GM18499 (cell line): Measurements from ENCODE around the gene MICU1.
"Not testable (repeated sequence)": the region's sequence is repeated elsewhere in the genome, so short reads cannot be mapped to it uniquely, and the experiment has no call there.

Experiments
- ATAC-seq: cut with Tn5 transposase; IDR thresholded peaks from one replicate; pipeline ENCODE4 v1.9.1; 2021; ENCODE audit warnings: moderate number of reproducible peaks; ENCODE audit not compliant: insufficient read depth, unreplicated experiment

MICU1 gene

GRCh38 chr10:72567421-72567820, 58.5 kb downstream of the MICU1 start:
- no peak for ATAC-seq

- ATAC-seq, result no peak
Observed at GRCh38 chr10:72564596-72564995, 61.3 kb downstream of the MICU1 start.

DNA sequence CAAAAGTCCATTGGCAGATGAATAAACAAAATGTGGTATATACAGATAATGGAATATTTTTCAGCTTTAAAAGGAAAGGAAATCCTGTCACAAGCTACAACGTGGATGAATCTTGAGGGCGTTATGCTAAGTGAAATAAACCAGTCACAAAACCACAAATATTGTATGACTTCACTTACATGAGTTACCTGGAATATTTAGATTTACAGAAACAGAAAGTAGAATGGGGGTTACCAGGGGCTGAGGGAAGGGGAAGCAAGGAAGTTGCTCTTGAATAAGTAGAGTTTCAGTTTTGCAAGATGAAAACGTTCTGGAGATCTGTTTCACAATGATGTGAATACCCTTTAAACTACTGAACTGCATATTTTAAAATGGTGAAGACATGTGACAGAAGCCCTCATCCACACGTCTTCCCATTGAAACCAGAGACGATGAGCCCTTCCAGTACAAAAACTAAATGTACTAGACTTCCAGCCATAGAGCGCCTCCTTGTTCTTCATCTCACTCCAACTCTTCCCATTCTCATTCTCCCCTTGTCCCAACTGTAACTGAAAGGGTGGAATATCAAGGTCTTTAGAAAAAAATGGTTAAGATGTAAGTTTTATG, 62.4 kb downstream of the MICU1 start:
- ATAC-seq, result no peak

DNA sequence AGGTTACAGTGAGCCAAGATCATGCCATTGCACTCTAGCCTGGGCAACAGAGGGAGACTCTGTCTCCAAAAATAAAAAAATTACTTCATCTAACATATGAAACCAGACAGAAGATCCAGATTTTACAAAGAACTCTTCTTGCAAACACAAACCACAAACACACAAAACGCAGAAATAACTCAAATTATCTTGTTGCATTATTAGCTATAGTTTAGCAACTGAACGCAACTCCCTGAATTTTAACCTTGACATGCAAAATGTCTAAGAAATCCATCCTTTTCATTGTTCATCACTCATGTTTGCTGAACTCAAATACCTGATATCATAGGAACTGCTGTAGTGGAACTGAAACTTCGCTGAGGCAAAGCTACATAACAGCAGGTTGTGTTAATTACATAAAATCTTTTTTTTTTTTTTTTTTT, 64.1 kb downstream of the MICU1 start:
- ATAC-seq, result no peak

GRCh38 chr10:72557362-72557761, 68.5 kb downstream of the MICU1 start:
- ATAC-seq, result no peak

GRCh38 chr10:72552857-72553256, 73.0 kb downstream of the MICU1 start:
- ATAC-seq, result no peak

DNA sequence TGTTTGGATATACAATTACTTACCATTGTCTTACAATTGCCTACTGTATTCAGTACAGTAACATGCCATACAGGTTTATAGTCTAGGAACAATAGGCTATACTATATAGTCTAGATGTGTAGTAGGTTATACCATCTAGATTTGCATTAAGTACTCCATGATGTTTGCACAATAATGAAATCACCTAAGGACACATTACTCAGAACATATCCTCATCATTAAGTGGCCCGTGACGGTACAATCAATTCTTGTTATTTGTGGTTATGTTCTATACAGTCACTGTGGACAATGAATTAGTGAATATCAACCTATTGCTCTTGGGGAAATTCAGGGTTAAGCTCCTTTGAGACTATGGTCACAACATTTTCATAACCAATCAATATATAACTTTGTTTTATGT, 75.6 kb downstream of the MICU1 start:
- no peak for ATAC-seq

GRCh38 chr10:72545546-72545945, 80.3 kb downstream of the MICU1 start:
- no peak for ATAC-seq

DNA sequence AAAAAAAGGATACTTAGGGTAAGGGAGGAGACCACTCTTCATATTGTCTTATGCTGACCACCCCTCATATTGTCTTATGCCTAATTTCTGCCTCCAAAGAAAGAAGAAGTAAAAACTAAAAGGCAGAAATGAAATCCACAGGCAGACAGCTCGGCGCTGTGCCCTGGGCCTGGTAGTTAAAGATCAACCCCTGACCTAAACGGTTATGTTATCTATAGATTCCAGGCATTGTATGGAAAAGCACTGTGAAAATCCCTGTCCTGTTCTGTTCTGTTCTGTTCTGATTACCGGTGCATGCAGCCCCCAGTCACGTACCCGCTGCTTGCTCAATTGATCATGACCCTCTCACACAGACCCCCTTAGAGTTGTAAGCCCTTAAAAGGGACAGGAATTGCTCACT, 82.0 kb downstream of the MICU1 start:
- not testable (repeated sequence) for ATAC-seq

DNA sequence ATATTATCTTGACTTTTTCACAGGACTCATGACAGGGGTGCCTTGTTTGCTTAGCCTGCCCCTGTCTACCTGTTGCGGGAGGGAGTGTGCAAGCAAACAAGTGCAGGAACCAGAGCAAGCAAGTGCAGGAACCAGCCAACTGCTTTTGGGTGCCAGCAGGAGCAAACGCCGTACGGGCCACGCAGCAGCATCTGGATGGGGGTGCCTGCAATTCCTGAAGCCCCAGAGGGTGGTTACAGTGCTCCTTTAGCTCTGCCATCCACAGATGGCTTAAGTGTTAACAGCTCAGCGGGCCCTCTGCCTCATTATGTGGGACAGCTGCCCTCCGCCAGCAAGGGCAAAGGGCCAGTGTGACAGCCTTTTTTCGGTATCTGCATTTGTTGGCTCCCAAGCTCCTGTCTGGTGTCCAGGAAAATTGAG, 83.5 kb downstream of the MICU1 start:
- no peak for ATAC-seq

- ATAC-seq, result no peak
Observed at GRCh38 chr10:72541337-72541736, 84.5 kb downstream of the MICU1 start.

DNA sequence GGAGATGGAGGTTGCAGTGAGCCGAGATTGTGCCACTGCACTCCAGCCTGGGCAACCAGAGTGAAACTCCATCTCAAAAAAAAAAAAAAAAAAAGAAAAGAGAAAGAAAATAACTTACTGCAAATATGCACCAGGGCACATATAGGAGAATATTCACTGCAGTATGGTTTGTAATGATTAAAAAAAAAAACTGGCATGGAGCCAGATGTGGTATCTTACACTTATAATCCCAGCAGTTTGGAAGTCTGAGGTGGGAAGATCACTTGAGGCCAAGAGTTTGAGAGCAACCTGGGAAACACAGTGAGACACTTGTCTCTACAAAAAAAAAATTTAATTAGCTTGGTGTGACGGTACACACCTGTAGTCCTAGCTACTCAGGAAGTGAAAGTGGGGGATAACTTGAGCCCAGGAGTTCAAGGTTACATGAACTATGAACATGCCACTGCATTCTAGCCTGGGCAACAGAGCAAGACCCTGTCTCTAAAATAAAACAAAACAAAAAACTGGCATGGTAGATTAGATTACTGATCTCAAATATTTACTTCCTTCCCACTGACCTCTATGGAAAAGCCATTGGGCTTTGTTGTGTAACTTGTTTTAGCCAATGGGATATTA, 85.6 kb downstream of the MICU1 start:
- ATAC-seq, result no peak

DNA sequence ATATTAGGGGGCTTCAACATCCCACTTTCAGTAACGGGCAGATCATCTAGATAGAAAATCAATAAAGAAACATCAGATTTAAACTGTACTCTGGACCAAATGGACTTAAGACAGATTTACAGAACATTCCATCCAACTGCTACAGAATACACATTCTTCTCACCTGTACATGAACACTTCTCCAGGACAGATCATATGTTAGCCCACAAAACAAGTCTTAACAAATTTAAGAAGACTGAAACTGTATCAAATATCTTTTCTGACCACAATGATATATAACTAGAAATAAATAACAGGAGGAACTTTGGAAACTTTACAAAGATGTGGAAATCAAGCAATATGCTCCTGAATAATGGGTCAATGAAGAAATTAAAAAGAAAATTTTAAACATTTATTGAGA, 86.7 kb downstream of the MICU1 start:
- no peak for ATAC-seq

DNA sequence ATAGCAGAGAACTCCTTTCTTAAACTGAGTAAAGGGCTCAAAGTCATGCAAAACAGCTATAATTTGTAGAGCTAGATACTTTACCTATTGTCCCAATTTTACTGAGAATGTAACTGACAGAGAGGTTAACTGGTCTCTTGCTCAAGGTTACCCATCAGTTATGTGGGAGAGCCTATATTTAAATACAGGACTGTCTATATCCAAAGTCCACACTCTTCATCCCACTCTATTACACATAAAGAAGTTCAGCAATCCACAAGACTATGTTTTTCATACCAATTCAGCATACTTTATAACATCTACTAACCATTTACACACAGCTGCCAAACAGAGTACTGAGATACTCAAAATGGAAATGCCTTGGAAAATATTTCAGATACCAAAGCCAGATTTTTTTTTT, 100.2 kb downstream of the MICU1 start:
- ATAC-seq, result no peak

GRCh38 chr10:72525277-72525676, 100.6 kb downstream of the MICU1 start:
- no peak for ATAC-seq

DNA sequence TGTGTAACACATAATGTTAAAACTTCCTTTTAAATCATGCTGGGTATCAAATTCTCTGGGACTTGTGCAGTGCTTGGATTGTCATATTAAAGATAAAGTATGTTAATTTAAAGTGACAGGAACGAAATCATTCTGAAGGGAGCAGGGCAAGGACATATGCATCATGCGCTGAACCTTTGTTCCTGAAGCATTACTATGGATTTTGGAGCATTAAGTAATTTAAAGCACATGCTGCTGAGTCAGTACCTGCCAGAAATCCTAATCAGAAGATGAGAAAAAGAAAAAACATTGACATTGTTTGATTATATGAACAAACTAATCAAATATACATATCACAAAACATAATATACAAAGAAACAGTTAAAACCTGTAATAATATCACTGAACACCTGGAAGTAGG, 101.4 kb downstream of the MICU1 start:
- no peak for ATAC-seq

- ATAC-seq, result no peak
Observed at GRCh38 chr10:72523932-72524396, 101.9 kb downstream of the MICU1 start.

DNA sequence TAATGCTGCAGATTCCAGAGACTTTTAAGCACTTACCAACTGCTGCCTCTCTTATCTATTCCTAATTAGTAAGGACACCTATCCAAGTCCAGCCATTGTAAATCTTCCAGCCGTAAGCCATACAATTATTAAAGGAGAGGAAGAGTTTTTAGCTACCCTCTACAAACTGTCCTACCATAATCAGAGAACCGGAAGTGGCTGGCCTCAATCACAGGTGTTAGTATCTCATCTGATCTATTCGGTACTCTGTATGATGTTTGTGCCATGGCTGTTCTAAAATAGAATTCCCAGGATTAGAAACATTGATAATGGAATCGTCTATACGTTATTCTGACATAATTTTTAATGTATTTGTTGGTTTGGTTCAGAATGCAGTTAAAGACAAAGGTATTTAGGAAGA, 102.8 kb downstream of the MICU1 start:
- no peak for ATAC-seq

DNA sequence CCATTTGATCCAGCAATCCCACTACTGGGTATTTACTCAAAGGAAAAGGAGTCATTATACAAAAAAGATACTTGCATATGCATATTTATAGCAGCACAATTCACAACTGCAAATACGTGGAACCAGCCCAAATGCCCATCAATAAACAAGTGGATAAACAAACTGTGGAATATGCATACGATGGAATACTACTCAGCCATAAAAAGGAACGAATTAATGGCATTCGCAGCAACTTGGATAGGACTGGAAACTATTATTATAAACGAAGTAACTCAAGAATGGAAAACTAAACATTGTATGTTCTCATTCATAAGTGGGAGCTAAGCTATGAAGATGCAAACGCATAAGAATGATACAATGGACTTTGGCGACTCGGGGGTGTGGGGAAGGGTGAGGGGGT, 108.6 kb downstream of the MICU1 start:
- ATAC-seq, result no peak

GRCh38 chr10:72515455-72515854, 110.4 kb downstream of the MICU1 start:
- ATAC-seq, result no peak

GRCh38 chr10:72513910-72514309, 112.0 kb downstream of the MICU1 start:
- ATAC-seq, result no peak

- ATAC-seq, result no peak
Observed at GRCh38 chr10:72511459-72511858, 114.4 kb downstream of the MICU1 start.
